AG10803 (cell line): ENCODE results near the gene RGS2.

Experiments
- DNase-seq: peaks from one replicate; pipeline ENCODE4 v3.0.0; 2010; ENCODE audit warnings: low read depth
- H3K4me3 ChIP-seq: 2 replicates; pipeline ENCODE4 v1.5.1; 2011; ENCODE audit warnings: mild to moderate bottlenecking, low read length, control low read depth
- TF ChIP-seq, protein P1 (sequence below): conservative IDR thresholded peaks from 2 replicates; pipeline ENCODE4 v1.5.1; 2011; ENCODE audit warnings: mild to moderate bottlenecking, low read length, control low read depth, inconsistent platforms

The RGS2 gene

DNA sequence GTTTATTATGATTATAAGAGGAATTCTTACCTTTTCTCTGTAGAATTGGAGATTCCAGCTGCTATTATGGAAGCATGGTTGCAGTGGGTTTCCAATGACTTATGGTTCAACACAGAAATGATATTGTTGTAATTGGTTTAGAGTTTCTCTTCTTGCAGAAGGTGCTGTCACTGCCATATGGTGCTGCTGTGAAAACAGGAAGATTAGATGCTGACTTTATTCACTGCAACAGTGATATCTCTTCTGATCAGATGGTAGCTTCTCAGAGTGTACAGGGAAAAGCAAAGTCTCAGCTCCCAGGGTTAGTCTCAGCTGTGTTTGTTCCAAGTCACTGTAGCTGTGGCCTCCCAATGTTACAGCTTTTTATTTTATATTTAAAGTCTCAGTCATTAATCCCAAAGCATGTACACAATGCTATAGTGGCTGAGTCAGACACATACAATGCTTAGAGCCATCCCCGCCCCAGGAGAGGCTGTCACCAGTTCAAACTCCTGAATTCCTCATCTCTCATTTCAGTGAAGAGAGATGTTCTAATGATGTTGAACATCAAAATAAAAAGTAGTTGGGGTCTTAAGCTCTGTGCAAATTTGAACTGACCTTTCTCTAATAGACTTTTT, 42.7 kb upstream of the RGS2 start:
- DNase-seq: peak; percentile 10
- TF ChIP-seq, protein P1, sequence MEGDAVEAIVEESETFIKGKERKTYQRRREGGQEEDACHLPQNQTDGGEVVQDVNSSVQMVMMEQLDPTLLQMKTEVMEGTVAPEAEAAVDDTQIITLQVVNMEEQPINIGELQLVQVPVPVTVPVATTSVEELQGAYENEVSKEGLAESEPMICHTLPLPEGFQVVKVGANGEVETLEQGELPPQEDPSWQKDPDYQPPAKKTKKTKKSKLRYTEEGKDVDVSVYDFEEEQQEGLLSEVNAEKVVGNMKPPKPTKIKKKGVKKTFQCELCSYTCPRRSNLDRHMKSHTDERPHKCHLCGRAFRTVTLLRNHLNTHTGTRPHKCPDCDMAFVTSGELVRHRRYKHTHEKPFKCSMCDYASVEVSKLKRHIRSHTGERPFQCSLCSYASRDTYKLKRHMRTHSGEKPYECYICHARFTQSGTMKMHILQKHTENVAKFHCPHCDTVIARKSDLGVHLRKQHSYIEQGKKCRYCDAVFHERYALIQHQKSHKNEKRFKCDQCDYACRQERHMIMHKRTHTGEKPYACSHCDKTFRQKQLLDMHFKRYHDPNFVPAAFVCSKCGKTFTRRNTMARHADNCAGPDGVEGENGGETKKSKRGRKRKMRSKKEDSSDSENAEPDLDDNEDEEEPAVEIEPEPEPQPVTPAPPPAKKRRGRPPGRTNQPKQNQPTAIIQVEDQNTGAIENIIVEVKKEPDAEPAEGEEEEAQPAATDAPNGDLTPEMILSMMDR: no peak
- H3K4me3 ChIP-seq: no peak overlapping the region

GRCh38 chr1:192766876-192767275, 42.0 kb upstream of the RGS2 start:
- H3K4me3 ChIP-seq: no peak overlapping the region
- DNase-seq: no peak
- TF ChIP-seq, protein P1: no peak

GRCh38 chr1:192767798-192768197, 41.0 kb upstream of the RGS2 start:
- TF ChIP-seq, protein P1: no peak
- DNase-seq: no peak
- no peak overlapping the region for H3K4me3 ChIP-seq

DNA sequence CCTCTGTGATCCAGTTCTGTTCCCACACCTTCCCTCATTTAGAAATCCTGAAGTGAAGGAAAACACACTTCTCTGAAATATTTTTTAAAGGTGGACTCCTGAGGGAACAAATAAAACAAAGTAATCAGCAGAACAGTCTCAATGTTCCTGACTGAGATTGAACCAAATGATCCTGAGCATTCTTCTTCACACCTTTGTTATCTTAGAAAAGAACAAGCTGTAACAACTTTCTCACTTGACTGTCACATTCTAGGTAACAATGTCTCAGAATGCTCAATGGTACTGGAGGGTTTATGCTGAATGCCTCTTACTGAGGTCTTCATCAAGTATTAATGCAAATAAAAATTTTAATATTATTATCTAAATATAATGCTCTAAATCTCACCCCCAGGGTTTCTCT, 40.4 kb upstream of the RGS2 start:
- TF ChIP-seq, protein P1: no peak
- no peak overlapping the region for H3K4me3 ChIP-seq
- no peak for DNase-seq

DNA sequence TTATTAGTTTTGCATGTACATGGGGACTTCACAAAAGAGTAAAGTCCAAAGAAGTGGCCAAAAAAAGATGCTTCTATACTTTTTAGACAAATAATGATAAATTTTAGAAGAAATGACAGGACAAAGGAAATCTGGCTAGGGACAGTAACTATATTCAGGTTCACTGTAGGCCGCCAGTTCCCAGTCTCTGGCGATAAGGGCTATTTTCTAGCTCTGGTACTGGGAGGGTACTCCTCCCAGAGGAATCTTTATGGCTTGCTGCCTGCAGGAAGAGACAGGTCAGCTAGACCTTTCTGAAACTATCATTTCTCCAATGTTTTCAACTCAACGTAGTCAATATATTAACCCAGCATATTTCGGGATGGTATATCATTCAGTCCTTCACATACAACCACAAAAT, 37.5 kb upstream of the RGS2 start:
- H3K4me3 ChIP-seq: no peak overlapping the region
- TF ChIP-seq, protein P1: no peak
- DNase-seq: no peak

- TF ChIP-seq, protein P1: no peak
- no peak for DNase-seq
- H3K4me3 ChIP-seq: no peak overlapping the region
Measured at GRCh38 chr1:192775631-192776030, 33.2 kb upstream of the RGS2 start.

DNA sequence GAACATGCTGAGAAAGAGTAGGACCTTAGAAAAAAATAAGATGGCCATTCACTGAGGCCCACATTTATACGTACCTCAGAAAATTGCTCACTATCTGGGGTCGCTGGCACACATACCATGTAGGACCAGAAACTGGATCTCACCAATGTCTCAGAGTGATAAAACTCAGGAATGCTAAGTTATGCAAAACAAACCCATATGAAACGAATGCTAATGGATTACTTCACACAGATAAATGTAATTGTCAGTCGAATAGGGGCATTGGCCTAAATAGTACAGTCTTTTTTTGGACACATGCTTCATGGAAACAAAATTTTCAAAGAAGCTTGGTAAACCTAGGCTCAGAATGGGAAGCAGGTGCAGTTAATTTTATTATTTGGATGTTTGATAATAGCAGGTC, 32.6 kb upstream of the RGS2 start:
- no peak overlapping the region for H3K4me3 ChIP-seq
- TF ChIP-seq, protein P1: no peak
- no peak for DNase-seq
